GM21717 (cell line): ENCODE measurements around the gene MAP3K6.
"Not testable (repeated sequence)": the region's sequence is repeated elsewhere in the genome, so short reads cannot be mapped to it uniquely, and the experiment has no call there.

Source experiments
- ATAC-seq: cut with Tn5 transposase; IDR thresholded peaks from one replicate; pipeline ENCODE4 v1.9.1; 2021; ENCODE audit warnings: mild to moderate bottlenecking, moderate library complexity; ENCODE audit not compliant: unreplicated experiment

The MAP3K6 gene

GRCh38 chr1:27397110-27397509, 30.3 kb upstream of the MAP3K6 start:
- ATAC-seq = no peak

DNA sequence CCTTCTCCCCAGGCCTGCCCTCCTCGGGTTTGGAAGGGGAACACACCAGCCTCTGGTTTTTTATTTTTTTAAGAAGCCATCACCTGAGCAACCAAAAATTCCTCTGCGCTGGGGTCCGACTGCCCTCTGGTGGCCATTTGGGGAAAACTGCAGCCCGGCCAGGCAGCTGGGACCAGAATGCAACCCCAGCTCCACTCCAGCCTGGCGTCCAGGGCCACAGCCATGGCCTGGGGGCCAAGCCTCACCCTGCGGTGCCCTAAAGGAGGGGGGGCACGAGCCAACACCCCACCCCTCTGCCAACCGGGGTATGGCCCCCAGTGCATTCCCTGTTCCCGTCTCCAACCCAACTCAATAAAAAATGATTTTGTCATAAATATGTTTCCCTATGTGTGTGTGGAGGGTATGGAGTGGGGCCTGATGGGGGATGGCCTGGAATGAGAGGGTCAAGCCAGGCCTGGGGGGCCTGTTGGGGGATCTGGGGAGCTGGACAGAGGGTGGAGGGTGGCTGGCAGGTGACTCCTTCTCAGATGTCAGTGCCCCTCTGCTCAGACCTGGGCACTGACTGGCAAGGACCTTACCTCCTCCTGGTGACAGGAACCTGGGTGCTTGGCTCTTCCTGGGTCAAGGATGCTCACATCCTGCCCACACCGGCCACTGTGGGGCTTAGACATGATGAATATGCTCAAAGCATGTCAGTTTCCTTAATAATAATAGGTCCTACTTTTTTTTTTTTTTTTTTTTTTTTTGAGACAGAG, 28.9 kb upstream of the MAP3K6 start:
- no peak for ATAC-seq

- ATAC-seq = no peak
These were observed 28.2 kb upstream of the MAP3K6 start for GRCh38 chr1:27394925-27395324.

- no peak for ATAC-seq
These were observed 27.5 kb upstream of the MAP3K6 start for GRCh38 chr1:27394282-27394658.

DNA sequence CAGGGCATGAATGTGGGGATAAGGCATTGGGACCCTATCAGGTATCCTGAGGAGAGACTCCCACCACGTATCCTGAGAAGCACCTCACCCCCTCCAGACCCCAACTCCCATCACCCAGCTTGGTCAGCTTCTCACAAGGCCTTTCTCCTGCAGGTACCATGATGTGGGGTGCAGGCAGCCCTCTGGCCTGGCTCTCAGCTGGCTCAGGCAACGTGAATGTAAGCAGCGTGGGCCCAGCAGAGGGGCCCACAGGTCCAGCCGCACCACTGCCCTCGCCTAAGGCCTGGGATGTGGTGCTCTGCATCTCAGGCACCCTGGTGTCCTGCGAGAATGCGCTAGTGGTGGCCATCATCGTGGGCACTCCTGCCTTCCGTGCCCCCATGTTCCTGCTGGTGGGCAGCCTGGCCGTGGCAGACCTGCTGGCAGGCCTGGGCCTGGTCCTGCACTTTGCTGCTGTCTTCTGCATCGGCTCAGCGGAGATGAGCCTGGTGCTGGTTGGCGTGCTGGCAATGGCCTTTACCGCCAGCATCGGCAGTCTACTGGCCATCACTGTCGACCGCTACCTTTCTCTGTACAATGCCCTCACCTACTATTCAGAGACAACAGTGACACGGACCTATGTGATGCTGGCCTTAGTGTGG, 27.0 kb upstream of the MAP3K6 start:
- no peak for ATAC-seq

- ATAC-seq = no peak
These were observed 26.2 kb upstream of the MAP3K6 start for GRCh38 chr1:27392778-27393635.

DNA sequence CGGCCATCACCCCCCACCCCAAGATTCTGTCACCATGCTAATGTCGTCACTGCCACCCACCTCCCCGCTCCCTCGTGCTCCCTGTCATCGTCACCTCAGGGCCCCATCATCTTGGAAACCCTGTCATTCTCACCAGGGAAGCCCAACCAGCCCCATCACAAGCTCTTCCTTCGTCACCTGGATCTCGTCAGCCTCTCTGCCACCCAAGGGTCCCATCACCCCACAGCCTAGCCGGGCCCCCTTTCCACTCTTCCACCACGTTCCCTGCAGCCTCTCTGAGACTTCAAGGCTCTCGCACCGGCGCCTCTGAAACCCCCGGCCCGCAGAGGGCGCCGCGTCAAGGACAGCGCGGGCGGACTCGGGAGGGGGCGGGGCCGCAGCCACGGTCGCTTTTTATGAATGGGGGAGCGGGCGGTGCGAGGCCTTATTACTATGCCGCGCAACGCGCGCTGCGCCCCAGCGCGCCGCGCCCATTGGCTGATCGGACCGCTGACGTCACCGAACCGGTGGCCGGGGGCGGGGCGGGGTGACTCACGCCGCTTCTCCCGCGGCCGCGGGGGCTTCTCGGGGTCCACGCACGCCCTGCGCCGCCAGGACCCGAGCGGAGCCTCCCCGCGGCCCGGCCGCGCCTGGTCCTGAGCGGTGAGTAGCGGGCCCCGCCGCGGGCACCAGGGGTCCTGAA, 25.5 kb upstream of the MAP3K6 start, which contains the start of gene GPR3:
TSS of gene GPR3 (plus strand) at position 527 of the 682 bp plus-strand sequence. CDS start 1,177 bp downstream, outside the sequence.
- ATAC-seq = peak; percentile 80

GRCh38 chr1:27391511-27392095, 24.8 kb upstream of the MAP3K6 start:
- no peak for ATAC-seq

- no peak for ATAC-seq
These were observed 21.7 kb upstream of the MAP3K6 start for GRCh38 chr1:27388337-27389005.

GRCh38 chr1:27384797-27385196, 18.0 kb upstream of the MAP3K6 start:
- not testable (repeated sequence) for ATAC-seq

GRCh38 chr1:27383661-27384060, 16.9 kb upstream of the MAP3K6 start:
- ATAC-seq = no peak

DNA sequence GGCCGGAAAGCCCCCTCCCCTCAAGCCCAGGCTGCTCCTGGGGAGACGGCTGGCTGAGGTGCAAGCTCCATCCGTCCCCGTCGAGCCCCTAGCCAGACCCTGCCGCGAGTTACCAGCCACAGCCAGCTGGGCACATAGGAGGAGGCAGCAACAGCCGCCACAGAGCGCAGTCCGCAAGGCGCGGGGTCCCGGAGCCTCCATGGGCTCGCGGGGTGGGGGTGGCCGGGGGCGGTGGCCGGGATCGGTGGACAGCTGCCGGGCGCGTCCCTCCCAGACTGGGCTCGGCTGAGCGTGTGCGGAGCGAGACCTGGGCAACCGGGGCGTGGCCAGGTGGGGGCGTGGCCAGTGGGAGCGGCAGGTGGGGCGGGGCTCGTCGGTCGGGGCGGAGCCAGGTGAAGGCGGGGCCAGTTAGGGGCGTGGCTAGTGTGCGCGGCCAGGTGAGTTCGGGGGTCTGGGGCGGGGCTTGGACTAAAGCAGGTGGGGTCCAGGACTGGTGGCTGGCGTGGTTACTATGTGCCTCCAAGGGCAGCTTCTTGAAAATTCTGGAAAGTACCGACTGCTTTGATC, 16.4 kb upstream of the MAP3K6 start, which contains the start of gene CD164L2:
TSS of gene CD164L2 (minus strand) at position 295 of the 567 bp plus-strand sequence. CDS start at position 201, 94 bp downstream.
- no peak for ATAC-seq

DNA sequence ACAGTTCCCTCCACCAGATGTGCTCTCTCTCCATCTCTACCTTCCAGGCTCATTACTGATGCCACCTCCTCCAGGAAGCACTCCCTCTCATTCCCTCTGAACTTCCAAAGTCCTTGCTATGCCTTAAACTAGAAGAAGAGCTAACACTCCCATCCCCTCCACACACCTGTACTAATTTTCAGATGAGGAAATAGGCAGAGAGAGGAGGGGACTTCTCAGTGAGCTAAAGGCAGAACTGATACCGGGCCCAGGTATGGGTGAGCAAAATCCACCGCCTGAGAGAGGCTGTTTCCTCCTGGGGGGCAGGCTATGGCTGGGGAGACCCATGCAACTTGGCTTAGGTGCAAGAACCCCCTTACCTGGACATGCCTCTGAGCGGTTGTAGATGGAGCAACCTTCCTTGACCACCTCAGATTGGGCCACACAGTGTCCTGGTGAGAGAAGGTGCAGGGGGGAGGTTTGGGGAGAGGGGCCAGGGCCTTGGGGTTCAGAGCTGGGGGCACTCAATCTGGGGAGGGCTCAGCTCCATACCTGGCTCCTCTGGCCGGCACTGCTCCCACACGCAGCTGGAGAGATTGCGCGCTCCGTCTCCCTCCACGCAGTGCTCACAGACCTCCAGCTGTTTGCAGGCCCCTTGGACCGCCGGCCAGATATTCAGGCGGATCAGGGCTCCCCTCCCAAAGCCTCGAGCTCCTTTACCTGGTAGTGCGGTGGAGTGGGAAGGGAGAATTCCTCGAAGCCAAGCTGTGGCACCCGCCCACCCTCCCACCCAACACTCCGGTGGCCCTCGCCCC, 15.4 kb upstream of the MAP3K6 start:
- no peak for ATAC-seq

DNA sequence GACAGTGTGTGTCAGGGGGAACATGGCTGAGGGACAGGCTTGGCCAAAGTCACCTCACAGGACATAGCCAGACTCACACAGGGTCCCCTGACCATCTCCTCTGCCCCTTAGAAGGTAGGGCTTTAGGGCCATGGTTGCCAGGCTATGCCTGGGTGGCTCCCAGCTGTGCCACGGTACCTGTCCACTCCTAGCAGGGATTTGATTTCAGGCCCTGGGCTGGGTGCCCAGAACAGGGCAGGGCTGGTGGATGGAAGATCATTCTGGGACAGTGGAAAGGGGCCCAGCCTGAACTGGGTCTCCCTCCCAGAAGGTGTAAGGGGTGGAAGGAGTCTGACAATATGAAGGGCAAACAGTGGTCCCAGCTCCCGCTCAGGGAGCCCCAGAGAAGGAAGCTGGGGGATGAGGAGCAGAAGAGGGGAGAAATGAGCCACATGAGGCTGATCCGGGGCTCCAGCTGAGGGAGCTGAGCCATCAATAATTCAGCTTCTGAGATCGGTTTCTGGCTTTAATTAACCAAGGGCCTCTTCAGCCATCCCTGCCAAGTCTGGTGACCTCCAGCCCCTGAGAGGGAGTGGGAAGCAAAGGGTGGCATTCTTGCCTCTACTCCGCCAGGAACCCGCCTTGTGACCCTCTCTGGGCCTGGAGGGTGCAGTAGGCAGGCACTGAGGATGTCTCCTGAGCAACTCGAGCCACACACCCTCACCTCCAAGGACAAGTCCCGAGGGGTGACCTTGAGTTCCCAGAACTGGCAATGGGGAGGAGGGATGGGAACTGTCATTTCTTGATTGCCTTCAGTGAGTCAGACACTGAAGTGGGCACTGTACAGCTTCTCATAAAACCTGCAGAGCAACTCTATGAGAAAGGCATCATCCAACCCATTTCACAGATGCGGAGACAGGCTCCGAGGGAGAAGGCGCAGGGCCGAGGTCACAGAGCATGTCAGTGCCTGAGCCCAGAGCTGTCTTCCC, 14.3 kb upstream of the MAP3K6 start:
- no peak for ATAC-seq

GRCh38 chr1:27380224-27380623, 13.5 kb upstream of the MAP3K6 start:
- no peak for ATAC-seq

GRCh38 chr1:27379564-27380122, 12.9 kb upstream of the MAP3K6 start:
- no peak for ATAC-seq

DNA sequence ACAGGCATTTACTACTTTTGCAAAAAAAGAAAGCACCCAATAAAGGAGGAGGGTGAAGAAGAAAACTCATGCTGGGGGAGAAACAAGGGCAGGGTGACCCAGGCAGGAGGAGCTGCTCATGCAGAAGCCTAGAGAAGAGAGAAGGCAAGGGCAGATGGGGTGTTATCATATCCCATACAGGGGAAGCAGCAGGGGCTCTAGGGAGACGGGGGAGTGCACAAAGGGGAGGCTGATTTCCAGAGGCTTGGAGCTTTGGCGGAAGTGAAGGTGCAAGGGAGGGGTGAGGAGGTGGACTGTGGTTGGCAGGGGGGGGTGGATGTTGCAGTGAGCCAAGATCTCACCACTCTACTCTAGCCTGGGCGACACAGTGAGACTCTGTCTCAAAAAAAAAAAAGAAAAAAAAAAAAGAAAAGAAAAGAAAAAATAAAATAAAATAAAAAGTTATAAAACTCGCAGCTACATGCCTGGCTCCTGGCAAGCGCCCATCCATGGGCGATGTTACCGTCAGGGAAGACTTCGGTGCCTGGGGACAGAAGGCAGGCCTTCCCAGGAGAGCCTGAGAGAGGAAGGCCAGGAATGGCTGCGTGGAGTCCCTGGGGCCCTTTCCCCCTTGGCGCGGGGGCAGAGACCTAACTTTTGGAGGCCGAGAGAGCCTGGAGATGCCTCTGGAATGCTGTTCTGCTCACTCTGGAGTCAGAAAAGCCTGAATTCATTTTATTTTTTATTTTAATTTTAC, 11.2 kb upstream of the MAP3K6 start:
- no peak for ATAC-seq
